ENCODE data around the gene CDC45.

Gene CDC45

GRCh38 chr22:19548964-19549363 lies 69.2 kb downstream of the CDC45 start:
- Mint-ChIP-seq H3K27me3 (peaks cover 3% of the 10 kb centered on the region), H3K36me3 (ENCODE audit: low read depth) (no peaks in the 10 kb centered on the region), H3K27ac (no peak overlapping the region), H3K4me3 (no peak overlapping the region), H3K9me3 (no peaks in the 10 kb centered on the region), H3K4me1 (ENCODE audit: low read depth) (no peaks in the 10 kb centered on the region)

DNA sequence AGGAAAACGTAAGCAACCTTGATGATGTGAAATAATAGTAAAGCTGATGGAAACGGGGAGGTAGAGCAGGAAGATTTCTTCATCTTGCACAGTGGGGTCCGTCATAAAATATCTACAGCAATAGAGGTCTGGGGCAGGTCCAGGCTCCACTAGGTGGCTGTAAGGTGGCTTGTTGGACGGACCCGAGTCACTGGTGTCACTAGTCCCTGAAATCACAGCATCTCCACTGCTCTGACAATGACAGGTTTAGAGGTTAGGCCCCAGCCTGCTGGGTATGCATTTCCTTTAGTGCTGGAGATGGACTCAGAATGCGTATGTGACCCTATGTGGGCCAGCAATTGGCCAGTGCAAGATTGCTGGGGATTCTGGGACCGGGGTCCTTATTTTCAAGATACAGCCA lies 69.7 kb downstream of the CDC45 start:
- no peak overlapping the region for H3K27ac Mint-ChIP-seq

DNA sequence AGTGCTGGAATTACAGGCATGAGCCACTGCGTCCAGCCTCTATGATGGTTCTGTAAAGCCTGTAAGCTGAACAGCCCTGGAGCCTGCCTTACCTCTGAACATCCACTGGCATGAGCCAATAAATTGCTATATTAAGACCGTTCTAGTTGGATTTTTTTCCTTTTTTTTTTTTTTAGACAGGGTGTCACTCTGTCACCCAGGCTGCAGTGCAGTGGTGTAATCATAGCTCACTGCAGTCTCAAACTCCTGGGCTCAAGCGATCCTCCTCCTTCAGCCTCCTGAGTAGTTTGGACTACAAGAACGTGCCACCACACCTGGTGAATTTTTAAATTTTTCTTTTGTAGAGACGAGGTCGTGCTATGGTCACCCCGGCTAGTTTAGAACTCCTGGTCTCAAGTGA lies 70.7 kb downstream of the CDC45 start:
- Mint-ChIP-seq H3K4me3 (no peak overlapping the region), H3K27ac (no peak overlapping the region), H3K27me3 (peaks cover 4% of the 10 kb centered on the region), H3K36me3 (ENCODE audit: low read depth) (no peaks in the 10 kb centered on the region), H3K4me1 (ENCODE audit: low read depth) (no peaks in the 10 kb centered on the region), H3K9me3 (no peaks in the 10 kb centered on the region)

More for the DNA sequence above, 69.7 kb downstream of the CDC45 start:
- Mint-ChIP-seq H3K27me3 (peaks cover 5% of the 10 kb centered on the region), H3K4me3 (no peak overlapping the region), H3K4me1 (ENCODE audit: low read depth) (no peaks in the 10 kb centered on the region), H3K9me3 (no peaks in the 10 kb centered on the region), H3K36me3 (ENCODE audit: low read depth) (no peaks in the 10 kb centered on the region)

- Mint-ChIP-seq H3K9me3 (no peaks in the 10 kb centered on the region), H3K4me3 (no peak overlapping the region), H3K36me3 (ENCODE audit: low read depth) (no peaks in the 10 kb centered on the region), H3K4me1 (ENCODE audit: low read depth) (no peaks in the 10 kb centered on the region), H3K27ac (no peak overlapping the region), H3K27me3 (peaks cover 4% of the 10 kb centered on the region)
Observed at GRCh38 chr22:19553201-19553600, 73.5 kb downstream of the CDC45 start.

DNA sequence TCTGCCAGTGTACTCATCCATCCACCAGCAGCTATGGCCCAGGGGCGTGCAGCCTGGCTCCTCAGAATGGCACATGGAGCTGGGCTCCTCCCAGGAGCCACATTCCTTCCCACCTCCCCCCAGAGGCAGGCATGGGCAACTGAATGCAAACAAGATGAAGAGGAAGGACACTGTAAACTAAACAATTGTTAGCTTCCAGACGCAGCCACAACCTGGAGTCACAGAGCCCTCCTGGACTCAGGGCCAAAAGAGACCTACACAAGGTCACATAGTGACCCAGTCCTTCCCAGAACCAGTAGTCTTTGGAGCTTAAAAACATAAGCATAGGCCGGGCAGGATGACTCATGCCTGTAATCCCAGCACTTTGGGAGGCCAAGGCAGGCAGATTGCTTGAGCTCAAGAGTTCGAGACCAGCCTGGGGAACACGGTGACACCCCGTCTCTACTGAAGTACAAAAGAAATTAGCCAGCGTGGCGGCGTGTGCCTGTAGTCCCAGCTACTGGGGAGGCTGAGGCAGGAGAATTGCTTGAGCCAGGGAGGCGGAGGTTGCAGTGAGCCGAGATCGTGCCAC lies 75.2 kb downstream of the CDC45 start:
- peaks cover 4% of the 10 kb centered on the region for H3K27me3 Mint-ChIP-seq
- no peak overlapping the region for H3K4me3 Mint-ChIP-seq
- H3K9me3 Mint-ChIP-seq = no peaks in the 10 kb centered on the region
- no peaks in the 10 kb centered on the region for H3K36me3 Mint-ChIP-seq (ENCODE audit: low read depth)
- no peaks in the 10 kb centered on the region for H3K4me1 Mint-ChIP-seq (ENCODE audit: low read depth)
- H3K27ac Mint-ChIP-seq = no peak overlapping the region

GRCh38 chr22:19555651-19556050 lies 75.9 kb downstream of the CDC45 start:
- Mint-ChIP-seq H3K4me3 (no peak overlapping the region), H3K36me3 (ENCODE audit: low read depth) (no peaks in the 10 kb centered on the region), H3K27me3 (peaks cover 4% of the 10 kb centered on the region), H3K4me1 (ENCODE audit: low read depth) (no peaks in the 10 kb centered on the region), H3K9me3 (no peaks in the 10 kb centered on the region), H3K27ac (no peak overlapping the region)

GRCh38 chr22:19556963-19557545 lies 77.3 kb downstream of the CDC45 start:
- Mint-ChIP-seq H3K27ac (no peak overlapping the region), H3K27me3 (peaks cover 4% of the 10 kb centered on the region), H3K9me3 (no peaks in the 10 kb centered on the region), H3K36me3 (ENCODE audit: low read depth) (no peaks in the 10 kb centered on the region), H3K4me1 (ENCODE audit: low read depth) (no peaks in the 10 kb centered on the region), H3K4me3 (no peak overlapping the region)

DNA sequence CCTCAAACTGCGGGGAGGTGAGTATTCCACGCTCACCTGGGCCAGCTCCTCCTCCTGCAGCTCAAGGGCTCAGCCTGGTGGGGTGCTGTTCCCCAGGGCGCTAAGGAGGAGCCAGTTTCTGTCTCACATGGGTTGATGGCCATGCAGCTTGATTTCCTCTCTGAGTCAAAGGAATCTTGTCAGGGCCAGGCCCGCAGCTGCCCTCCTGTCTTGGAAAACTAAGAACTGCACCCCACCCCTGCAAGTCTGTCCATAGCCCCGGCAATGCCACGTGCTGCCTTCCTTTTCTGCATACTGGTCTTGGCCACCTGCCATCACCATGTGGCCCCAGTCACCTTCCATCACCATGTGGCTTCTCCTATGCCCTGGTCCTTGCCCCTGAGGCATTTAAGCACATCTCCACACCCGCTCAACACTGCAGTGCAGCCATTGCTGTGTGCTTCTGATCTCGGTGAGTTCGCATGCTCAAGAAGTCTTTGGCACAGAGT lies 79.6 kb downstream of the CDC45 start:
- Mint-ChIP-seq H3K4me3 (no peak overlapping the region), H3K4me1 (ENCODE audit: low read depth) (no peaks in the 10 kb centered on the region), H3K27me3 (peaks cover 1% of the 10 kb centered on the region), H3K27ac (no peak overlapping the region), H3K36me3 (ENCODE audit: low read depth) (no peaks in the 10 kb centered on the region), H3K9me3 (no peaks in the 10 kb centered on the region)

GRCh38 chr22:19559956-19560355 lies 80.2 kb downstream of the CDC45 start:
- Mint-ChIP-seq H3K27ac (no peak overlapping the region), H3K27me3 (no peaks in the 10 kb centered on the region), H3K36me3 (ENCODE audit: low read depth) (no peaks in the 10 kb centered on the region), H3K4me1 (ENCODE audit: low read depth) (no peaks in the 10 kb centered on the region), H3K4me3 (no peak overlapping the region), H3K9me3 (no peaks in the 10 kb centered on the region)

GRCh38 chr22:19565382-19566278 lies 85.9 kb downstream of the CDC45 start:
- Mint-ChIP-seq H3K27ac (no peak overlapping the region), H3K36me3 (ENCODE audit: low read depth) (no peaks in the 10 kb centered on the region), H3K4me3 (no peak overlapping the region), H3K4me1 (ENCODE audit: low read depth) (no peaks in the 10 kb centered on the region), H3K9me3 (no peaks in the 10 kb centered on the region), H3K27me3 (no peaks in the 10 kb centered on the region)

- Mint-ChIP-seq H3K36me3 (ENCODE audit: low read depth) (no peaks in the 10 kb centered on the region), H3K4me1 (ENCODE audit: low read depth) (no peaks in the 10 kb centered on the region), H3K9me3 (no peaks in the 10 kb centered on the region), H3K27ac (no peak overlapping the region), H3K4me3 (no peak overlapping the region), H3K27me3 (no peaks in the 10 kb centered on the region)
Observed at GRCh38 chr22:19566279-19567156, 86.8 kb downstream of the CDC45 start.

GRCh38 chr22:19567157-19568009 lies 87.7 kb downstream of the CDC45 start:
- no peak overlapping the region for H3K27ac Mint-ChIP-seq
- no peaks in the 10 kb centered on the region for H3K36me3 Mint-ChIP-seq (ENCODE audit: low read depth)
- H3K4me1 Mint-ChIP-seq (ENCODE audit: low read depth) = no peaks in the 10 kb centered on the region
- H3K9me3 Mint-ChIP-seq = no peaks in the 10 kb centered on the region
- H3K27me3 Mint-ChIP-seq = no peaks in the 10 kb centered on the region
- no peak overlapping the region for H3K4me3 Mint-ChIP-seq

GRCh38 chr22:19568337-19569275 lies 88.9 kb downstream of the CDC45 start:
- Mint-ChIP-seq H3K27me3 (no peaks in the 10 kb centered on the region), H3K4me1 (ENCODE audit: low read depth) (no peaks in the 10 kb centered on the region), H3K27ac (no peak overlapping the region), H3K4me3 (no peak overlapping the region), H3K9me3 (no peaks in the 10 kb centered on the region), H3K36me3 (ENCODE audit: low read depth) (no peaks in the 10 kb centered on the region)
